Hepatocyte (in vitro differentiated cells): ENCODE data around the gene KERA. TPM values are rescaled to one million over a fixed set of nuclear protein-coding genes. Genes with fewer than 3 reads are reported as not detected.

Source experiments
- DNase-seq: peaks from one replicate; pipeline ENCODE4 v3.0.0-alpha.2; 2016; ENCODE audit warnings: low spot score
- H2AFZ ChIP-seq: fragments of 200-600 bp; sonication (generic); 2 replicates; pipeline ENCODE4 v1.6.0; 2016; ENCODE audit warnings: antibody characterized with exemption, mild to moderate bottlenecking
- H3K27ac ChIP-seq: fragments of 200-600 bp; sonication (generic); 2 replicates; pipeline ENCODE4 v1.5.1; 2016; ENCODE audit warnings: mild to moderate bottlenecking
- H3K27me3 ChIP-seq: fragments of 200-600 bp; sonication (generic); 2 replicates; pipeline ENCODE4 v1.6.1; 2016
- H3K36me3 ChIP-seq: fragments of 200-600 bp; sonication (generic); replicated peaks from 2 replicates; pipeline ENCODE4 v1.5.1; 2016; ENCODE audit warnings: low read depth; ENCODE audit not compliant: insufficient read depth
- H3K4me1 ChIP-seq: fragments of 200-600 bp; sonication (generic); 2 replicates; pipeline ENCODE4 v1.5.1; 2016; ENCODE audit warnings: mild to moderate bottlenecking, moderate library complexity; ENCODE audit not compliant: insufficient read depth
- H3K4me2 ChIP-seq: fragments of 200-600 bp; sonication (generic); 2 replicates; pipeline ENCODE4 v1.6.0; 2016
- H3K4me3 ChIP-seq: fragments of 200-600 bp; sonication (generic); 2 replicates; pipeline ENCODE4 v1.5.1; 2016; ENCODE audit warnings: mild to moderate bottlenecking
- H3K79me2 ChIP-seq: fragments of 200-600 bp; sonication (generic); 2 replicates; pipeline ENCODE4 v1.6.0; 2017; ENCODE audit warnings: mild to moderate bottlenecking
- H3K9me2 ChIP-seq: fragments of 200-600 bp; sonication (generic); replicated peaks from 2 replicates; pipeline ENCODE4 v1.6.0; 2017; ENCODE audit warnings: mild to moderate bottlenecking; ENCODE audit not compliant: insufficient read depth
- H3K9me3 ChIP-seq: fragments of 200-600 bp; sonication (generic); 2 replicates; pipeline ENCODE4 v1.5.1; 2016; ENCODE audit warnings: low read depth, mild to moderate bottlenecking
- H4K20me1 ChIP-seq: fragments of 200-600 bp; sonication (generic); 2 replicates; pipeline ENCODE4 v1.6.0; 2016; ENCODE audit warnings: mild to moderate bottlenecking; ENCODE audit not compliant: insufficient read depth, poor library complexity, severe bottlenecking
- EZH2 ChIP-seq: fragments of 200-600 bp; sonication (generic); IDR thresholded peaks from 2 replicates; pipeline ENCODE4 v1.6.1; 2016; ENCODE audit warnings: antibody characterized with exemption, mild to moderate bottlenecking, borderline replicate concordance
- EZH2phosphoT487 ChIP-seq: fragments of 200-600 bp; sonication (generic); IDR thresholded peaks from one replicate; pipeline ENCODE4 v1.6.1; 2018; ENCODE audit warnings: antibody characterized with exemption, mild to moderate bottlenecking, low read depth, moderate library complexity; ENCODE audit not compliant: unreplicated experiment, severe bottlenecking
- WGBS: methylation state at CpG from one replicate; pipeline ENCODE4 v1.1.6; 2016; ENCODE audit warnings: low lambda C conversion rate; ENCODE audit errors: missing lambda C conversion rate; 5-methylcytosine and 5-hydroxymethylcytosine counted together
- polyA plus RNA-seq: library from polyadenylated mRNA; unstranded; fragments of >200 nt; fragmentation: Nextera tagmentation; extraction: Ambion mirVana; gene quantifications from 2 replicates; pipeline ENCODE4 v1.2.1, GENCODE V29; 2016
- total RNA-seq: library from RNA; depleted of rRNA; stranded (reverse); fragments of >200 nt; gene quantifications from 2 replicates; pipeline ENCODE4 v1.2.3, GENCODE V29; 2014
- TF ChIP-seq, protein P1 (sequence below): fragments of 200-600 bp; sonication (generic); IDR thresholded peaks from 2 replicates; pipeline ENCODE4 v1.5.1; 2016; ENCODE audit warnings: antibody characterized with exemption, mild to moderate bottlenecking; ENCODE audit not compliant: poor library complexity

Gene KERA
- total and polyA plus RNA-seq, 2 experiments from 2014 or later = 0.10 to 0.97 TPM

GRCh38 chr12:91073426-91073825 is 15.6 kb upstream of the KERA start:
- TF ChIP-seq, protein P1, sequence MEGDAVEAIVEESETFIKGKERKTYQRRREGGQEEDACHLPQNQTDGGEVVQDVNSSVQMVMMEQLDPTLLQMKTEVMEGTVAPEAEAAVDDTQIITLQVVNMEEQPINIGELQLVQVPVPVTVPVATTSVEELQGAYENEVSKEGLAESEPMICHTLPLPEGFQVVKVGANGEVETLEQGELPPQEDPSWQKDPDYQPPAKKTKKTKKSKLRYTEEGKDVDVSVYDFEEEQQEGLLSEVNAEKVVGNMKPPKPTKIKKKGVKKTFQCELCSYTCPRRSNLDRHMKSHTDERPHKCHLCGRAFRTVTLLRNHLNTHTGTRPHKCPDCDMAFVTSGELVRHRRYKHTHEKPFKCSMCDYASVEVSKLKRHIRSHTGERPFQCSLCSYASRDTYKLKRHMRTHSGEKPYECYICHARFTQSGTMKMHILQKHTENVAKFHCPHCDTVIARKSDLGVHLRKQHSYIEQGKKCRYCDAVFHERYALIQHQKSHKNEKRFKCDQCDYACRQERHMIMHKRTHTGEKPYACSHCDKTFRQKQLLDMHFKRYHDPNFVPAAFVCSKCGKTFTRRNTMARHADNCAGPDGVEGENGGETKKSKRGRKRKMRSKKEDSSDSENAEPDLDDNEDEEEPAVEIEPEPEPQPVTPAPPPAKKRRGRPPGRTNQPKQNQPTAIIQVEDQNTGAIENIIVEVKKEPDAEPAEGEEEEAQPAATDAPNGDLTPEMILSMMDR = no peak
- TF ChIP-seq EZH2 (no peak), EZH2phosphoT487 (no peak)
- Histone ChIP-seq H2AFZ (no peak overlapping the region), H3K9me3 (no peaks in the 10 kb centered on the region), H3K27ac (no peak overlapping the region), H4K20me1 (no peaks in the 10 kb centered on the region), H3K79me2 (no peaks in the 10 kb centered on the region), H3K4me1 (peaks cover 12% of the 10 kb centered on the region), H3K4me2 (no peak overlapping the region), H3K36me3 (no peaks in the 10 kb centered on the region), H3K9me2 (no peaks in the 10 kb centered on the region), H3K4me3 (no peak overlapping the region), H3K27me3 (no peaks in the 10 kb centered on the region)
- DNase-seq = no peak

DNA sequence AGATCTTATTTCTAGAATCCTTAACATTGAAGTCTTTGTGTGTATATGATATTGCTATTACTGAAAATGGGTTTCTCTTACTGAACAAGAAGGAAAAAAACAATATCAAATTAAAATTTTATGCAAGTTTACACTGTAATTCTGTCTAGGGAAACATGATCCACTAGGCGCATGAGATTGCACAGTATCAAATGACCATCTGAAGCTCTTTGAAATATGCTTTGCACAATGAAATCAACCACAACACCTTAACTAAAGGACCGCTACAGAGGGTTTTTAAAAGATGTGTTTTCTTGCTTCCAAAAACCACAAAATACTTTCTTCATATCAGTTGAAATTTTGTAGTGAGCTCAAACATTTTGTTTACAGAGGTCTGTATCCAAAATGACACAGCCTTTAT is 15.1 kb upstream of the KERA start:
- Histone ChIP-seq H3K4me2 (no peak overlapping the region), H3K9me3 (no peaks in the 10 kb centered on the region), H3K27me3 (no peaks in the 10 kb centered on the region), H3K4me1 (peaks cover 12% of the 10 kb centered on the region), H3K36me3 (no peaks in the 10 kb centered on the region), H3K9me2 (no peaks in the 10 kb centered on the region), H3K79me2 (no peaks in the 10 kb centered on the region), H3K4me3 (no peak overlapping the region), H4K20me1 (no peaks in the 10 kb centered on the region), H2AFZ (no peak overlapping the region), H3K27ac (no peak overlapping the region)
- no peak for DNase-seq
- WGBS = 73% methylated on average over 2 of the region's 2 CpGs
- no peak for TF ChIP-seq EZH2phosphoT487
- no peak for TF ChIP-seq EZH2
- TF ChIP-seq, protein P1 = no peak

GRCh38 chr12:91070936-91071335 is 13.1 kb upstream of the KERA start:
- no peak overlapping the region for H2AFZ ChIP-seq
- no peak for TF ChIP-seq EZH2
- TF ChIP-seq EZH2phosphoT487 = no peak
- TF ChIP-seq, protein P1 = no peak
- H3K27ac ChIP-seq = no peak overlapping the region

GRCh38 chr12:91065396-91065795 is 7.6 kb upstream of the KERA start:
- TF ChIP-seq EZH2phosphoT487 = no peak
- TF ChIP-seq, protein P1 = no peak
- no peak for TF ChIP-seq EZH2

More at GRCh38 chr12:91070936-91071335, 13.1 kb upstream of the KERA start:
- Histone ChIP-seq H3K27me3 (no peaks in the 10 kb centered on the region), H3K79me2 (no peaks in the 10 kb centered on the region), H3K4me2 (no peak overlapping the region), H4K20me1 (no peaks in the 10 kb centered on the region), H3K36me3 (no peaks in the 10 kb centered on the region), H3K9me2 (no peaks in the 10 kb centered on the region), H3K9me3 (no peaks in the 10 kb centered on the region), H3K4me3 (no peak overlapping the region), H3K4me1 (peaks cover 12% of the 10 kb centered on the region)
- no peak for DNase-seq

More at GRCh38 chr12:91065396-91065795, 7.6 kb upstream of the KERA start:
- Histone ChIP-seq H2AFZ (no peak overlapping the region), H3K4me1 (no peaks in the 10 kb centered on the region), H3K27me3 (no peaks in the 10 kb centered on the region), H3K36me3 (no peaks in the 10 kb centered on the region), H3K4me2 (no peak overlapping the region), H3K79me2 (no peaks in the 10 kb centered on the region), H3K9me2 (no peaks in the 10 kb centered on the region), H4K20me1 (no peaks in the 10 kb centered on the region), H3K4me3 (no peak overlapping the region), H3K9me3 (no peaks in the 10 kb centered on the region), H3K27ac (no peak overlapping the region)
- no peak for DNase-seq
- 84% methylated on average over 3 of the region's 3 CpGs for WGBS
